Upper lobe of left lung (tissue), 4 donors: ENCODE measurements around the gene SH3GLB2.

ENCODE experiments used
- POLR2A ChIP-seq, 4 donors: fragments of 450-650 bp; IDR thresholded peaks; one replicate each; pipeline ENCODE4 v1.5.1; 2016 to 2017; ENCODE audit warnings: antibody characterized with exemption in 4 of 4, mild to moderate bottlenecking in 2 of 4
- TF ChIP-seq, protein P1 (sequence below), 6 experiments: fragments of 450-650 bp in 4 of 6; fragments of 200-600 bp in 2 of 6; sonication (generic) in 2 of 6; IDR thresholded peaks; one replicate each; pipeline ENCODE4 v1.5.1; 2016 to 2019; ENCODE audit warnings: antibody characterized with exemption in 6 of 6

GRCh38 chr9:128969491-128969890, 58.6 kb downstream of the SH3GLB2 start:
- TF ChIP-seq POLR2A (IDR thresholded peaks at IDR 0.05): no peak
- TF ChIP-seq, protein P1, sequence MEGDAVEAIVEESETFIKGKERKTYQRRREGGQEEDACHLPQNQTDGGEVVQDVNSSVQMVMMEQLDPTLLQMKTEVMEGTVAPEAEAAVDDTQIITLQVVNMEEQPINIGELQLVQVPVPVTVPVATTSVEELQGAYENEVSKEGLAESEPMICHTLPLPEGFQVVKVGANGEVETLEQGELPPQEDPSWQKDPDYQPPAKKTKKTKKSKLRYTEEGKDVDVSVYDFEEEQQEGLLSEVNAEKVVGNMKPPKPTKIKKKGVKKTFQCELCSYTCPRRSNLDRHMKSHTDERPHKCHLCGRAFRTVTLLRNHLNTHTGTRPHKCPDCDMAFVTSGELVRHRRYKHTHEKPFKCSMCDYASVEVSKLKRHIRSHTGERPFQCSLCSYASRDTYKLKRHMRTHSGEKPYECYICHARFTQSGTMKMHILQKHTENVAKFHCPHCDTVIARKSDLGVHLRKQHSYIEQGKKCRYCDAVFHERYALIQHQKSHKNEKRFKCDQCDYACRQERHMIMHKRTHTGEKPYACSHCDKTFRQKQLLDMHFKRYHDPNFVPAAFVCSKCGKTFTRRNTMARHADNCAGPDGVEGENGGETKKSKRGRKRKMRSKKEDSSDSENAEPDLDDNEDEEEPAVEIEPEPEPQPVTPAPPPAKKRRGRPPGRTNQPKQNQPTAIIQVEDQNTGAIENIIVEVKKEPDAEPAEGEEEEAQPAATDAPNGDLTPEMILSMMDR (IDR thresholded peaks at IDR 0.05): no peak
